HG03432 (cell line): Measurements from ENCODE around the gene RXRA.

Source experiments
- ATAC-seq: cut with Tn5 transposase; IDR thresholded peaks from one replicate; pipeline ENCODE4 v1.9.1; 2021; ENCODE audit warnings: mild to moderate bottlenecking, moderate library complexity; ENCODE audit not compliant: unreplicated experiment

The RXRA gene

DNA sequence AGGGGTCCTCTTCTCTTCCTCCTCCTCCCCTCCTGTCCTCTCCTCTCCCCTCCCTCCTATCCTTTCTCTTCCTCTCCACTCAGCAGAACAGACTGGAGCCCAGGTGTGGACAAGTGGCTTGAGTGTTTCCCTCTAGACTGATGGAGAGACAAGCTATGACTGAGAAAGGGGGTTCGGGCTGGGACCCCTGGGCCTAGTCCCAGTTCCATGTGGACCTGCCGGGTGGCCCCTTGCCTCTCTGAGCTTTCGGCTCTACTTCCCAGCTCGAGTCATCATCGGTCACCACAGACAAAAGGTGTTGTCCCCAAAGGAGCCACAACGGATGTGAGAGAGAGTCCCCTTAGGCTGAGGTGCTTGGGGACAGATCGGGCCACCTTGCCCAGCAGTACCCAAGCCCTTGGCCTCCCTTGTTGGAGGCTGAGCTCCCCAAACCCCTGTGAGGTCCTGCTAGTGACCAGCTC lies 3.4 kb upstream of the RXRA start:
- ATAC-seq: no peak

DNA sequence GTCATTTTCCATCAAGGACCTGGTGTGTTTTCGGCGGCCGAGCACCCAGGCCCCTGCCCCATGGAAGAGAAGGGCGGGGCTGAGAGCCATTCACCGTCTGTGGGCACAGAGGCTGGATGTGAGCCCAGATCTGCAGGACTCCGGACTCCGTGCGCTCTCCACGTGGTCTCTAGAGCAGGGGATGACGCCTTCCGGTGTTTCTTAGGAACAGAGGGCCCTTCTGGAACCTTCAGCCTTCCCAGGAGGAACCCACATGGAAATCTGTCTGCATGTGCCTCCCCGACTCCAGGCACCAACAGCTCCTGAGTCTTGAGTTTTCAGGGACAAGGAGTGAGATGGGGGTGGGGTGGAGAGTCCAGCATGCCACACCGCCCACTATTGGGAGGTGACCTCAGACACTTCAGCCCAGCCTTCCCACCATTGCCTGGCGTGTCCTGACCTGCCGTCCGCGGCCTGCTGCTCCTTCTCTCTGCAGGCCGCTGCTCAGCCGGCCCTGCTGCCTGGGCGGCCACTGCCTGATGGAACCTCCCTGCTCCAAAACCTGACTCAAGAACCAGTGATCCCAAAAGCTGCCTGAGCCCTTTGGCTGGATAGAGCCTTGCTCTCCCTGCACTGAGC lies 2.4 kb upstream of the RXRA start:
- ATAC-seq: no peak

DNA sequence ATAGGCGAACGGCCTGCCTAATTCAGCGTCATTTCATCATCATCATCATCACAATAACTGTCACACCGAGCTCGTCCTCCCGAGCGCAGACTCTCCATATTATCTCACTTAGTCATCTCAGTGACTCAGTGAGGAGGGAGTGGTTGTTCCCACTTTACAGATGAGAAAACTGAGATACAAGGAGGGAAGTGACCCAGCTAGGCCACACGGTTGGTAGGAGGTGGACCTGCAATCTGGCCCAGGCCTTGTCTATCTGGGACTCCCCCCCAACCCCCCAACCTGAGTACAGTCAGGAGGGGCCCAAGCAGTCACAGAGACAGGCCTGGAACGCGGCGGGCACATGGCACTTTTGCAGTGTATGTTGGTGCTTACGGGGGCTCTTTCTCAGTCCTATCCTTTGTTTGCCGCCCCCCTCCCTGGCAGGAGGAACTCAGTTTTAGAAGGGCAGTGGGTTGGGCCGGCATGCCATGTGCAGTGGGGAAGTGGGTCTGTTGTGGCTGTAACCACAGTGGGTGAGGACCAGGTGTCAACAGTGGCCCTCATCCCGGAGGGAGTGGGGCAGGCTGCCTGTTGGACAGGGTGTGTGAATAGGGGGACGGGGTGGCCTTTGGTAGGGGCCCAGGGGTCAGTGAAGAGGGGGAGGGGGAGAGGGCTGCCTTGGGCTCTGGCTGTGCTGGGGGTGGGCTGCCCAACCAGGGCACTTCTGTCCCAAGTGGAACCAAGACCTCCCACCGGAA lies 1.7 kb upstream of the RXRA start:
- no peak for ATAC-seq

DNA sequence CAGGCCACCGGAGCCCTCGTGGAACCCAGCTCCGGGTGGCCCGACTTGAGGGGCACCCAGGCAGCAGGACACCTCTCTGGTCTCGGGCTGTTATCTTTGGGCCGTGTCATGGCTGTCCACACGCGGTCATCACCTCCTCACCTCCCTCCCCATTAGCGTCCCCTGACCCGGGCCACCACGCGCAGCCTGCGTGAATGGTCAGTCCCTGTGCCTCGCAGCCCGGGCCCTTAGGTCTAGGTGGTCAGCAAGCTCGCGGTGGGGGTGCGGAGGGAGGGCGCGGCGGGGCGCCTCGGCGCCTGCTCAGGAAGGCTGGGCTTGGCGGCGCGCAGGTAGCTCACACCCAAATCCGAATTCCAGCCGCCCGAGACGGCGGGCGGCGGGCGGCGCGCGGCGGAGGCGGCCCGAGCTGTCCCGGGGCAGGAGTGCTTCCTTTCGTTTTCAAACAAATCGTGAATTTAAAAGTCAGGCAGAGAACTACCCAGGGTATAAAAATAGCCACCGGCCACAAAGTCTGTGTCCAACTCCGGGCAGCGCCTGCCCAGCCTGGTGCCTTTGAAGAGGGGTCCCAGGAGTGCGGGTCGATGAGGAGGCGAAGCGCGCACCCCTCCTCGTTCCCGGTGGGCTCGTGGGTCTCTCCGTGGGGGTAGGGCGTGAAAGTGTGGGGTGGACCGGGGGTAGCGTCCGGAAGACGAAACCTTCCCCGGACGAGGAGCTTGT lies 1.0 kb upstream of the RXRA start:
- ATAC-seq: no peak

DNA sequence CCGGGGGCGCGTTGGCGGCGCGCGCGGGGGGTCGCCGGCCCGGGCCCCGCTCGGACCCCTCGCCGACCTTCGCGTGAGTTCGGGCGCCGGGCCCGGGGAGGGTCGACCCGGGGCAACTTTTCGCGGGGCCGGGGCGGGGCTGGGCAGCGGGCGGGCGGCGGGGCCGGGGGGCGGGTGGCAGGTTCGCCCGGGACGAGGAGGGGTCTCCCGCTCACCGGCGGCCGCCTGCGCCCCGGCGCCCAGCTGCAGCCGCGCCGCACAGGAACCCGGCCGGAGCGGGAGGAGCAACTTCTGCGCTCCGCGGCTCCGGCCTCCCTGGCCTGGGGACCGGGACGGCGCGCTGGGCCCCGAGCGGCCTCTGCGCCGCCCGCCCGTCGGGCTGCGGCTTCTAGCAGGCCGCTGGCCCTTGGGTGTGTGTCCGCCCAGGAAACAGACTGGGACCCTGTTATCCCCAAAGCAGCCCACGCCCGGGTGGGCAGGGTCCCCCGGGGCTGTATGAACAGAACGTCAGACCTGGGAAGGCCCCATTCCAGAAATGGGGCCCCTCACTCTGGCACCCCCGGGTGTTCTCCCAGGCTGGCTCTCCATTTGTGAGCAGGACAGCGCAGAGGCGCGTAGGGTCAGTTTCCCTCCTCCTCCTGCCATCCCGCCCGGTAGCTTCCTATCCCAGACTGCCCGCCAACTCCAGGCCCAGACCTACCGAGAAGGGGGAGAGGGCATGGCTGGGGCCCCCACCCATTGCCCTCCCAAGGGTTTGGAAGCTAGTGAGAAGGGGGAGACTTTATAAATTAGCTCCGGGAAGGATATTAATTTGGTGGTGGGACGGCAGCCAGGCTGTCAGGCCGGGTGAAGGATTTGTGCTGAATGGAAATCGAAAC lies 708 bp downstream of the RXRA start:
- no peak for ATAC-seq

DNA sequence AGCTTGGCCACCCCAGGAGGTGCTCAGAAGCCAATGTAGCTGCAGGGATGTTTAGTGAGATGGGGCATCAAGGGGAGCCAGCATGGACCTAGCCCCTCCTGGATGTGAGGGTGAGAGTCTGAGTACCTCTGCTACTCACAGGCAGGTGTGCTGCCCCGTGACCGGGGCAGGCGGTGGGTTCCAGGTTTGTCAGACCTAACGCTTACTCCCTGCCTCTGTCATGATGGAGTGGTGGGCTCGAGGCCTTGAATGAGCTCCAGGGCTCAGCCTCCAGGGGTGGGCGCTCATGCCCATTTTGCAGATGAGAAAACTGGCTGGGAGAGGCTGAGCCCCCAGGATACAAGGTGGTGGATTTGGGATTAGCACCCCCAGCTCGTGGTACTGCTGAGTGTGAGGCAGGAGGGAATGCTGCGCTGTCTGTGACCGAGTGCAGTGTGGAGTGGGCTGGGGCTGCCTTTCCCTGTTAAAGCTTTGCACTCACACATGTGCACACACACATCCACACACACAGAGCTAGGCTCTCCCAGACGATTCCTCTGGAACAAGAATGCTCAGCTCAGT lies 1.5 kb downstream of the RXRA start:
- ATAC-seq: no peak

DNA sequence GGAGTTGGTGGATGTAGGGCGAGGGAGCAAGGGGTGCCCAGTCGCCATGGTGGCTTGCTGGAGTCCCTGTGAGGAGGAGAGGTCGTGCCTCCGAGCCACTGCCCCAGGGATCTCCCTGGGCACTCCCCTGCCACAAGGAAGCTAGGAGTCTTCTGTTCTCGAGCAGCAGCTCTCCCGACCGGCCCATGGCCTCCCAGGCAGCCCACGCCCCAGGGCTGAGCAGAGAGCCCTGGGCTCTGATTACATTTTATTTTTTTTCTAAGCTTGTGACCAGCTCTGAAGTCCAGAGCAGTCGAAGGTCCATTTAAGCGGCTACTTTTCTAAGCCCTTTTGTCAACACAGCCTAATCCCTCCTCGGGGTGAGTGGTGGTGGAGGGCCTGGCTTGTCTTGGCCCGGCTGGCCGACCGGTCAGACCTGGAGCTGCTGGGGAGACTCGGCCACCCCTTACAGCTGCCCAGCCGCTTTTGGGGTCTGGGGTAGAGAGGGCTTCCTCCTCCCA lies 2.1 kb downstream of the RXRA start:
- ATAC-seq: no peak

DNA sequence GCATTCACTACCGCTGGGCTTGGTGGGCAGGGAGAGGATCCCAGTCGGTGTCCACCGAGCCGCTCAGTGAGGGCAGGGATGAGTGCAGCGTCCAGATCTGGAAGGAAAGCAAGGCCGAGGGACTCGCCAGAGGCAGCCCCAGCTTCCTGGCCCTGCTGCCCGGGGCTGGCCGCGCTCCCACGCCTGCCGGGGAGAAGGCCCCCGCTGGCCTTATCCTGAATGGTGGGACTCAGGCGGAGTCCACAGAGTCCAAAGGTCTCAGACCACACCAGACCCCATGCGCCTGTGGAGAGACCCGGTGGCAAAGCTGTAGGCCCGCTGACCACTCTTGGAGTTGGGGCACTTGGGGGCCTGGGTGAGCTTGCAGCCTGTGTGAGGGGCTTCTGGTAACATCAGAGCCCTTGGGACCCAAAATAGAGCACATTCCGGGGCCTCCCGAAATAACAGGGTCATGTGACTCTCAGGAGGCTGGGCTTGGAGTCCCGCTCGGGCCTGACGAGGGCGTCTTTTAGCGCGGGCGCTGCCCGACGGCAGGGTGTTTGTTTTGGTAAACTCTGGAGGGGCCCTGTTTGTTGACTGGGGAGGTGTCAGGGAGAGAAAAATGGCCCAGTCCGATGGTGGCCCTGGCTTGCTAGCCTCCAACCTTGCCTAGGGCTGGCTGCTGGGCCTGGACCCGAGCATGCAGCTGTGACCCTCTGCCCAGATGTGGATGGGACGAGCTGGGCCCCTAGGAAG lies 2.8 kb downstream of the RXRA start:
- no peak for ATAC-seq

DNA sequence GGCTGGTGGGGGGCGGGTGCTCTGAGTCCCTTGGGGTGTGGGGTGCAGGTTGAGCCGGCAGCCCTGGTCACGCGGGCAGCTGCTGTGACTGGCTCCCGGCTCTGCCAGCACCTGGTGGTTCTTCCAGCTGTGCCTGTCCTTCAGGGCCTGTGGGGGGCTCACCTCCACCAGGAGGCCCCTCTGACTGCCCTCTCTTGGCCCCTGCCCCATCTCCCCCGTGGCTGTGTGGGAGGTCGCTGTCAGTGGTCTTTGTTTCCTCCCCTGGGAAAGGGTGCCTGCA lies 3.3 kb downstream of the RXRA start:
- ATAC-seq: no peak

DNA sequence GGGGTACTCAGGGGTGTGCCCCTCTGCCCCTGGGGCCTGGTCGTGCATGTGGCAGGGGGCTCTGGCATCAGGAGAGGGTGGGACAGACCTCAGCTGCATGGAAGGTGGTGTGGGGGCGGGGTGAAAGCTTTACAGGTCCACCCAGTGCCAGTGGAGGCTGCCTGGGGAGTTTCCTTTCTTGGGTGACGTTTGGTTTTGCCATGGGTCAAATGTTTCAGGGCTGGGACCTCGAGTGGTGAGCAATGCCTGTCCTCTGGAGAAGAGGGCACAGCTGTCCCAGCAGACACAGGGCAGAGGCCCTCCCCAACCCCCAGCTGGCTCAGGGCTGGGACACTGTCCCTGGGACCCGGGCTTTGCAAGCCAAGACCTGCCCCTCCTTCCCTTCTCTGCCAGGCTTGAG lies 3.6 kb downstream of the RXRA start:
- no peak for ATAC-seq

DNA sequence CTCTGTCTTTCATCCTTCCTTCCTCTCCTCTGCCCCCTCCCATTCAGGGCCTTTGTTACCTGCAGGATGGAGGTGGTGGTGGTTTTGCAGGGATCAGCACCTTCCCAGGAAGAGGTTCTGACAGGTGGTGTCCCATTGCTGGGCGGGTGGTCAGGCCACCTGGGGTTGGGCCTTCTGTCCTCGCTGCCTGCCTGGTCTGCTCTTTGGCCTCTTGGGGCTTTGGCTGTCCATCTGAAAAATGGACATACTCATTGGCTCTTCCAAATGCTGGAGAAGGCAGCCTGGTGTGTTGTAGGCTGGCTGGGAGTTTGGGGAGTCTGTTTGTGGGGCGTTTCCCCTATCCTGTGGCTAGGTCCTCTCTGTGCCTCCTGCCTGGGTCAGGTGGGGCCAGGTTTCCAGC lies 4.3 kb downstream of the RXRA start:
- no peak for ATAC-seq

DNA sequence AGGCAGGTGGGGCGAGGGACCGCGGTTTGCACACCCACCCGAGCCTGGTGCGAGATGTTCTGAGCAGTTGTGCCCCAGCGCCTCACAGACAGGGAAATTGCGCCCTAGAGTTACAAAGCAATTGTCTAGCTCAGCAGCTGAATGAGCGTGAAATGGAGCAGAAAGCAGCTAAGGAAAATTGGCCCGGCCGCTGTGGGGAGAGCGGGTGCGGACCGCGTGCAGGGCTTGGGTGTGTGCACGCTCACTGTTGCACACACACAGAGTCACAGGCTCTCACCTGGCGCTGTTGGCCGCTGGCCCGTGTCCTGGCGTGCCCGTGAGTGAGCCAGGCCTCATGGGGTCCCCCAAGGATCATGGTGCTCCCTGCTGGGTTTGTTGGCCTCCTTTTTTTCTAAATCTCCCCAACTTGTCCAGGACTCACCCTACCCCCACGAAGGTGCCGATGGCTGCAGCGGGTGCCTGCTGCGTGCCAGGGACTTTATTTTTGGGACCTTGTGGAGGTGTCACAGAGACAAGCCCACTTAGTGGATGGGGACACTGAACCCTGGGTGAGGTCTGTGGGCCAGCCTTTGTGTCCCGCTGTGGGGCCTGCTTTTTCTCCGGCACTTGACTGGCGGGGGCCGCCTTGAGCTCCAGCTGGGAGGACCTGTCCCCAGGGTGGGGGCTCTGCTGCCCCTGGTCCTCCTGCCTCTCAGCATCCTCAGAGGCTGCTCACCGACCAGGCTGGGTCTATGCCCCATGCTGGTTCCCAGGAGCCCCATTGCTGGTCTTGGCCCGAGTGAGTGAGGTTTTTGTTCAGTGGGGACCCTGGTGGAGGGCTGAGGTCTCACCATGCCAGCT lies 5.2 kb downstream of the RXRA start:
- no peak for ATAC-seq

DNA sequence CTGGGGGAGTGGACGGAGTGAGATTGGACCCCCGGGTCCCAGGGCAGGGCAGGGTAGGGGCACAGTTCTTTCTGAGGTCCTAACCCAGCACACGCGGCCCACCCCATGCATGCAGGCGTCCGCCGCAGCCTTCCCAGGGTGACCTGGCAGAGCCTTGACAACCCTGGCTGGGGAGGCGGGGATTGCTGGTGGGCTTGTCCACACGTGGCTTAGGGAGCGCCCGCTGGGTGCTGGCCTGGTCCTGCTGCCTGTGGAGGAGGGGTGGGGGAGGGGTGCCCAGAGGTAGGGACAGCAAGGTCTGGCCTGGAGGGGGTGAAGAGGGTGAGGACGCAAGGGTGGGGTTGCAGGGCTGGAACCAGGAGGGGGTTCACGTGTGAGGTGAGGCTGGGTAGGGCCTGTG lies 6.0 kb downstream of the RXRA start:
- ATAC-seq: no peak

DNA sequence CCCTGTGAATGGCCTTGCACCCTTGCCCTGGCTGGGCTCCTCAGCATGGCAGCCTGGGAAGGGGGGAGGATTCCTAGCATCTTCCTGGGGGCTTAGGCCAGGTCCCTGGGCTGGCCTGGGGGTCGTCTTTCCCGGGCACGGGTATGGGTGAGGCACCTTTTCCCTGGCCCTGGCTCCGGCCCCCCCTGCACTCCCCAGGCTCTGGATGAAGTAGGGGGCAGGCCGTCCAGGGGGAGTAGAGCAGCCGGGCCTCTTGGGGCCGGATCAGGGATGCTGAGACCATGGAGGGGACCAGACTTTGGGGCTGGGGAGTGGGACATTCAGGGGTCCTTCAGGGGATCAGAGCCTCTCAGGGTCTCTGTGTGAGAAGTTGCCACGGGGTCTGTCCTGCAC lies 6.6 kb downstream of the RXRA start:
- ATAC-seq: no peak

DNA sequence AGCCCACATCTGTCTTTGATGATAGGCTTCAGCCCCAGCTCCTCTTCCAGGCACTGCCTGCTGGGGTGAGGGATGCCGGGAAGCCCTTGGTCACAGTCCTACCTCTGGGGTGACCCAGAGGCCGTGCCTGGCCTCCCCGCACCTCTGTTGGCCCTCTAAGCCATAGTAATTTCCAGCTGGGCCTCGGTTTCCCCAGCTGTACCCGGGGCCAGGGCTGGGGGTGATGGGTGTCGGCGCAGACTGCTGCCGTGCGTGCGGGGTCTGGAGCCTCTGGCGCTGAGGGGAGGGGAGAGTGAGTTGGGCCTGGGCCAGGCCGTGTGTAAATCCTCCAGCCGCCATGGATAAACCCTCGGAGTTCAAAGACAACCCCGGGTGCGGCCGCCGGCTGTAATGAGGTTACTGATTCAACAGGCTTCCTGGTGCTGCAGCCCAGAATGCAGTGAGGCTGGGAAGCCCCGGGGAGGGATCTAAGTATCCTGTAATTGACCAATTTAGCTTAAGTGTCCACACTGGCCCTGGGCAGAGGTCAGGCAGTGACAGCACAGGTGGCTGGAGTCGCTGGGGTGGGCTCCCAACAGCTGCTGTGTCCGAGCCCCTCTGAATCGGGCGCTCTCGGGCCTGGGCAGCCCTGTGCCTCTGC lies 7.1 kb downstream of the RXRA start:
- no peak for ATAC-seq

DNA sequence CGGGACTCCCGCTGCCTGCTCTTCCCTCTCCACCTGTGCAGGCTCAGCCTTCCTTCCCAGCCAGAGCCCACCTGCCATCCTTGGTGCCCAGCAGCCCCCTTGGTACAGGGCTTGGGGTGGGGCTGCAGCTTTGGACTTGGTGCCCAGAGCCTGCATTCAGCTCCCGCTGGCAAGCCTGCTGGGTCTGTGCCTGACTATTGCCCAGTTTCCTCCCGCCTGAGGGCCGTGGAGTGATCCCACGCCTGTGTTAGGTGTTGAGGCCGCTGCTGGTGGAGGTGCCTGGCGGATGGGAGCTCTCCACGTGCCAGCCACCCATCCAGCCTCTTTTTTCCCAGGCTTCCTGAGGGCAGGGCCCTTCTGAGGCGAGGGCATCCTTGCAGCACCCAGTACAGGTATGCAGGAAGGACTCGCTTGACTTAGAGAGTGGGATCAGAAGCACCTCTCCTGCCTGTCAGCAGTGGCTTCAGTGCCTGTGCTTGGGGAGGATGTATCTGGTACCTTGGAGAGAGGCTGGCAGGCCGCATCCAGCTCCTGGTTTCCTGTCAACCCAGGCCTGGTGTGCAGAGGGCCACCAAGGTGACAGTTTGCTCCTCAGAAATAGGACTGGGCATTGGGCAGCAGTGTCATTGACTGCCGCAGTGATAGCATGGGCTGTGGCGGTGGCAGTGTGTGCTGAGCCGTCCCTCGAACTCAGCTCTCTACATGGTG lies 7.8 kb downstream of the RXRA start:
- ATAC-seq: no peak

DNA sequence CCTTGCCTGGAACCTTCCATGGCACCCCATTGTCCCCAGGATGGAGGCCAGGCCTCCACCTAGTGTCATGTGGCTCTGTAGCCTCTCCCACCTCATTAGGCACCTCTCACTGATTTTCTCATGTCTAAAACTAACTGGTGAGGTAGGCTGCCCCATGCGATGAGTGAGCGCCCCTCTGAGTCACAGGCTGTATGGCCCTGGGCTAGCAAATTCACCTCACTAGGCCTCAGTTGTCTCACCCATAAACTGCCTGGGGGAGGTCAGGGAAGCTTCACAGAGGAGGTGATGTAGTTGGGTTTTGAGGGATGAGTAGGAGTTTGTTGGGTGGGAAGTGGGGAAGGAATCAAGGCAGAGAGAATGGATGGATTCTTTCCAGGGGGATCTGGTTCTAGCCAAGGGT lies 8.8 kb downstream of the RXRA start:
- no peak for ATAC-seq

DNA sequence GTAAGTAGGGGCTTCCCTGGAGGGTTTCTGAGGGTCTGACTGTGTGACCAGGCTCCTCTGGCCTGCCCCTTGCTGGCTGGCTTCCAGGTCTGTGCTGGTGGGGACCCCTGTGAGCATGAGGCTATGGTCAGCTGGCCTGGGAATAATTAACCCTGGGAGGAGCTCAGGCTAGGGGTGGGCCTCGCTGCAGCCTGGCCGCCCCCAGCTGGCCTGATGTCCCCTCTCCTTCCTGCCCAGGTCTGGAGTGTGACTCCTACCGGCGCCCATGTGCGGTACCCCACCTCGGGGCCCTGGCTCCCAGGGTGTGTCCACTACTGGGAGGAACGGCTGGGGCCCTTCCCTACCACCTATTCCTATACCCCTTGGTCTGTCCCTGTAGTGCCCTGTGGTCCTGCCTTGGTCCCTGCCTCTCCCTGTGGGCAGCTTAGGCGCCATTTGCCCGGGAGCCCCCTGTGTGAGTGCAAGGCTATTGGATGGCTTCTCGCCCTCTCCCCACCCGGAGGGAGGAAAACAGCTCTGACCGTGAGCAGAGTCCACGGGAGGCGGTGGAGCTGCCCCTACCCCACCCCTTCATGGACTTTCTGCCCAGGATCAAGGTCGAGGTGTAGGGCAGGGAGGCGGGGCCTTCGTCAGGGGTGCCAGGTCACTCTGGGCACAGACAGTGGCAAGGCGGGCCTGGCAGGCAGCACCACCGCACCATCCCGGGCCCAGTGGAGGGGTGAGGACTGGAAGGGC lies 9.4 kb downstream of the RXRA start:
- ATAC-seq: no peak
